Frontal cortex (tissue), 4 donors: Measurements from ENCODE around the gene BCR. TPM values are rescaled to one million over a fixed set of nuclear protein-coding genes. Genes with fewer than 3 reads are reported as not detected.

Experiments used
- DNase-seq, 2 donors: peaks; one replicate each; pipeline ENCODE4 v3.0.0; 2012; ENCODE audit warnings: low spot score in 2 of 2
- FAIRE-seq: peaks from 2 replicates; lab custom pipeline; 2012; peaks lifted over from hg19 to GRCh38; lab: Jason Lieb, UNC
- total RNA-seq: library from RNA; depleted of rRNA; stranded (reverse); fragments of >200 nt; gene quantifications from one replicate; pipeline ENCODE4 v1.2.3, GENCODE V29; 2014
- donor health status: control.
- donor health status: control.
- donor health status: control.

The BCR gene
- total RNA-seq, 1 donor from 2014 or later, result 46.1 TPM

GRCh38 chr22:23213022-23213555 is 32.8 kb downstream of the BCR start:
- FAIRE-seq (no peak), DNase-seq (no peak)

DNA sequence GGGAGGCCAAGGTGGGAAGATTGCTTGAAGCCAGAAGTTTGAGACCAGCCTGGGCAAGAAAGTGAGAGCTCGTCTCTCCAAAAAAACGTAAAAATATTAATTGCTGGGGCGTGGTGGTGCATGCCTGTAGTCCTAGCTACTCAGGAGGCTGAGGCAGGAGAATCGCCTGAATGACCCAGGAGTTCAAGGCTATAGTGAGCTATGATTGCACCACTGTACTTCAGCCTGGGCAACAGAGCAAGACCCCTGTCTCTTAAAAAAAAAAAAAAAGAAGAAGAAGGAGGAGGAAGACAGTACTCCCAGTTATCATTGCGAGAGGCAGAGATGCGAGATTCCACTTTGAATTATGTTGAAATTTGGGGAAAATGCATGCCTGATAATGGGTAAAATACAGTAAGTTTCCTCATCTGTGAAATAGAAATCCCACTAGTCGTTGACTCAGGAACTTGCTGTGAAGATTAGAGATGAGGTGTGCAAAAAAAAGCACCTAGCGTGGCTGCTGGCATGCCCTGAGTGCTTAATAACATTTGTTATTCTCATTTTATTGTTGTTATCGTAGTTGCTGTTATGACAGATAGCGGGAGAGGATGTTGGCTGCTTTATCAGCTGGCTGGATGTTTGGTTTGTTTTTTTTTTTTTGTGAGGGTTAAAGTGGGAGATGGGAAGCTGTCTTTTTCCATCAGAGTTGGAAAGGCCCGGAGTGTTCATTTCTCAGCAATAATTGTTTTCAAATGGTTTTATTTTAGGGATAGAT is 33.4 kb downstream of the BCR start:
- DNase-seq, result no peak
- FAIRE-seq, result no peak

GRCh38 chr22:23214398-23214797 is 34.1 kb downstream of the BCR start:
- no peak for FAIRE-seq
- DNase-seq, result no peak

DNA sequence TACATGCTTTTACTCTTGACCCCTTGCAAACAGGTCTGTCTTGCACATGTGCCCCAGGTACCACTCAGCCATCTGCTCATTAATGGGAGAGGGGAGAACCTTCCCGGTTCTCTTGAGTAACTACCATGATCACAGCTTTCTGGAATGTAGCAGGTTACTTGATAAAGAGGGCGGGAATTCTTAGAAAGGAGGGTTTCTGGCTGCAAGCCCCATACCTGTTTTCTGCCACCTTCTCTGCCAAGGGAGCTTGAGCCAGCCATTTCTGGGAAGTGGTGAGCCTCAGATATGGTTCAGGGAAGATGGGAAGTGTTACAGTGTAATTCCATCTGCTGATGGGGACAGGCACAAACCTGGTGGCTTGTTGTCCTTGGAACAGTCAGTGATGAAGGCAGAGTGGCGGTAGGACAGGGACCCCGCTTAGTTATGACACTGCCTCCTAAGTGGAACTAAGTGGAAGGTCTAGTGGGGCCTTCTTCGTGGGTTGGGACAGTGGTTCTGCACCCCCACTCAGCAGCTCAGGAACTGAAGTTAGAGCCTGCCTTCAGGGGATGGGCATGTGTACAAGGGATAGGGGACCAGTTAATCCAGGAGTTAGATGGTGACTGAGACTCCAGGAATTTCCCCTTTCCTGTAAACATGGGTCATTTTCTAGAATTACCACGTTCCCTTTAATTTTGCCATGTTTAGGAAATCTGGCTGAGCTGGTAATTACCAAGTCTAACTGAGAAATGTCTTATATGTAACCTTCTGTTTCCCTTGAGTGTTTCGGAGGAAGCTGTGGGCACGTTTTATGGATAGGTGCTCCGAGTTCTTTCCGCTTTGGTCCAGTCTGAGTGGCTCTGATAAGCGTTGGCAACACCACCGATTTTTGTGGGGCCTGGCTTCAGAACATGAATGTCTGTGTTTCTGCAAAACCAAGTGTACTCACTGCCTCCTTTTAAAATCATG is 35.3 kb downstream of the BCR start:
- FAIRE-seq (no peak), DNase-seq (no peak)

- no peak for FAIRE-seq
- DNase-seq, result no peak
Measured at GRCh38 chr22:23216461-23217170, 36.3 kb downstream of the BCR start.

DNA sequence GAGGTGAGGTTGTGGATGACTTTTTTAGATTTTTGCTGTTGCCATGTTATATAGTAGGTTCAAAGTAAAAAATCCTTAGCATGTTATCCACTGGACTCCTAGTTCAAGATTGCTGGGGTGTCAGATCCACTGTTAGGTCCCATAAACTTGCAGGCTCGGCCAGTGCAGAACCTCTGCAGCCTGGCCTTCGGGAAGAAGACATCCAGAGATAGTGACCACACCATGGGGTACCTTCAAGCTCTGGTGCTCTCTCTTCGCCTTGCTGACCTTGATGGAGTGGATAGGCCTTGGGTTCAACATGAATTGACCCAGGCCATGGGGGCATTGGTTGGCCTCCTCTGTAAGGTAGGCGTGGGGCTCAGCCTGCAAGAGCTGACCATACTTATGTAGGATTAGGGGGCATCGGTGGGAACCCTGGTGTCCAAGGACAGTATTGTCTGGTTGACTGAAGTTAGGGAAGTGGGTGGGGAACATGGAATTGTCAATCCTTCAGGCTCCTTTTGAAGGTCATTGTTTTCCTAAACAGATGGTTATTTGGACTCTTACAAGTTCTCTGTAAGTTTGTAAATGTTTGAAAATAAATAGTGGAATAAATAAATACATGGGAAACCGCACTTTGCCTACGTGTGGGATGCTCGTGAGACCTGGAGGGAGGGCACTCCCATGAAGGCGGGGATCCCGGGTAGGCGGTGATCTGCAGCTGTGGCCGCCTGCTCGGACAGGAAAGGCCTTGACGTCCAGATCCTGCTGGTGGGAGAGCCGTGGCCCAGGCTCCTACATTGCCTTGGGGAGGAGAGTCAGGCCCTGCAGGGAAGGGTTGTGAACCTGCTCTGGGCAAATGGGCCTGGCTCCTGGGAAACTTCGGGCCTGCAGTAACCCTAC is 37.1 kb downstream of the BCR start:
- FAIRE-seq, result no peak

GRCh38 chr22:23218053-23218866 is 38.0 kb downstream of the BCR start:
- DNase-seq, result no peak
- no peak for FAIRE-seq

More for the DNA sequence above, 37.1 kb downstream of the BCR start:
- DNase-seq, result no peak

DNA sequence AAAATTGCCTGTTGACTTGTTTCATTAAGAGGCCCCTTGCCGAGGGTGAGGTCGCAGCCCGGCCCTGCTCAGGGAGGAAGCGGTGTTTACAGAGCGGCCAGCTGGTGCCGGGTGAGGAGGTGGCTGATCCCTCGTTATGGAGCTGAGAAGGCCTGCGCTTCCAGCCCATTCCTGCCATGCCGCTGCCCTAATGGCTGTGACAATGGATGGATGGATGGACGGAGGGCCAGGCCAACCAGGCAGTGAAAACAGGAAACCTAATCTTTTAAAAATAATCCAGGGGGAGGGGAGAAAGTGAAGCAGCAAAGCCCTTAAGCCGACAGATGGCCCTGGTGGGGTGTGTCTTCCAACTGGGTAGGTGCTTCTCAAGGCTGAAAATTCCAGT is 38.5 kb downstream of the BCR start:
- DNase-seq (no peak), FAIRE-seq (no peak)

- DNase-seq (no peak), FAIRE-seq (no peak)
Measured at GRCh38 chr22:23219317-23219716, 39.0 kb downstream of the BCR start.

GRCh38 chr22:23219822-23220484 is 39.6 kb downstream of the BCR start:
- no peak for DNase-seq
- no peak for FAIRE-seq

DNA sequence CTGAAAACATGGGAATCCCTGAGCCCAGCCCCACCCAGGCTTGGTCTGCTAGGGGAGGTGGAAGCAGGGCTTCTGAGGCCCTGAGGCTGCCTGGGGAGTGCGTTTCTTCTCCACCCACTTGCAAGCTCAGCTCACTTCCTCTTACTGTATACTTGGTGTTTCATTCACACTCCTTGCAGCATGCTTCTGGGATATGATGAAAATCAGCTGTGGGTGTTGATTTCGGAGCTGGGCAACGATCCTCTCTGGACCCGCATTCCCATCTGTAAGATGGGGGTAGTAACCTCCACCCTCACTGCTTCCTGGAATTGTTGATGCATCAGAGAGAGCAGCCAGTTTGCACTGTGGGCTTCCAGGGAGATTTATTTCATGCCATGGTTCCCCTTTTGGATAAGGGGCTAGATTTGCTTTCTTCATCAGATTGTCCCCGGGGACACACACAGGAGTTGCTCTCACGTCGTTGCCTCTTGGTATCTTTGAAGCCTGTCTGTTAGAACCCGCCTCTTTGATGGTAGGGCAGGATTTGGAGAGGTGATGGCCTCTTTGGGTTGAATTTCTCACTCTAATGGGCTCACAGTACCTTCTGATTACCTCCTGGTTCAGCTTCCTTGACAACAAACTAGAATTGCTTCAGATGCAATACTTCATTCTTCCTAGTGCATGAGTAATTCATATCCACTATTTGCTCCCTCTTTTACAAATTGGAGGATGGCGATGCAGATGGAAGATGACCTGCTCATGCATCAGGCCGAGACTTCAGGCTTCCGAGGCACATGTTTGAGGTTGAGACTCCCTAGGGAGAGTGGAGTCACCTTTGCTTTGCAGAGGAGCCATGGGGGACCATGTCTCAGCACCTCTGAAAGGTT is 40.4 kb downstream of the BCR start:
- FAIRE-seq, result no peak
- no peak for DNase-seq

DNA sequence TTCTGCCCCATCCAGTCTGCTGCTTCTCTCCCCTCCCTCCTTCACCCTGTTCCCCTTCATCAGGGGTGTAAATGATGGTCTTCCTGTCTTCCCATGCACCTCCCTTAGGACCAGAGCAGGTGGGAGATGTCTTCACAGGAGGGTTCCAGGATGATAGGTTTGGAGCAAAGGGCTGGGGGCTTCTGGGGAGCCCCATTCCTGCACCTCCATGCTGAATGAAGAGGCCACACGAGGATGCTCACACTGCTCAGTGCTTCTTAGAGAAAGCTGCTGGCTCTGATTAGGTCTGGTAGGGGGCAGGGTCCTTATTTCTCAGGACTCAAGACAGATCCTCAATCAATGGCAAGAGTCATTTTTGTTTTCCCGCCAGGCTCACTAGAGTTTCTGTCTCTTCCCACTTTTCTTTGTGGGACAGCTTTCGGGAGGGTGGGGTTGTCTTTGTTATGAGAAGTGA is 41.1 kb downstream of the BCR start:
- FAIRE-seq (no peak), DNase-seq (no peak)

DNA sequence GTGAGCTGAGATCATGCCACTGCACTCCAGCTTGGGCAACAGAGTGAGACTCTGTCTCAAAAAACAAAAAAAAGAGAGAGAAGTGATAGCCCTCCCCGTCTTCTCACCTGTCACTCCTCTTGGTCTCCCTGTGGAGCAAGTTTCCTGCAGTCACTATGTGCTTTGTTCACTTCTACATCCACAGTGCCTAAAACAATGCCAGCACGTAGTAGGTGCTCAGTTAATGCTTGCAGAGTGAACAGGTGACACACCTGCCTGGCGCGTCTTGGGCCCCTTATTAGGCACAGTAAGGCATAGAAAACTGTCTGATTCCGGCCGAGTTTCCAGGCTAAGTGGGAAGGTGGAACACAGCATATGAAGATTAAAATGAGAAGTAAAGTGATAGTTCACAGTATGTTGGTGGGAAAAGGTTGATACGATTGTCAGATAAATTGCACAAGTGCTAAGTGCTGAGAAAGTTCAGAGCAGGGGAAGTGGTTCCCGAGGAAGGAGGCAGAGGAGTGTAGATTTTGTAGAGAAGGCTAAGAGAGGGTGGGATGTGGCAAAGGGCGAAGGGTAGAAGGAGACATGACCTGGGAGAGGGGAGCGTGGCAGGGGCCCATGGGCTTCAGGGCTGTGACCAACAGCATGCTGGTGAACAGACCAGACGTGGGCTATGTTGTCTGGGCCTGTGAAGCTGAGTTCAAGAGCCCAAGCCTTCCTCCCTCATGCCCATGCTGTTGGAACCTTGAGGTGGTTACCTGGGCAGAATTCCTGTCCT is 41.9 kb downstream of the BCR start:
- FAIRE-seq (no peak), DNase-seq (no peak)

DNA sequence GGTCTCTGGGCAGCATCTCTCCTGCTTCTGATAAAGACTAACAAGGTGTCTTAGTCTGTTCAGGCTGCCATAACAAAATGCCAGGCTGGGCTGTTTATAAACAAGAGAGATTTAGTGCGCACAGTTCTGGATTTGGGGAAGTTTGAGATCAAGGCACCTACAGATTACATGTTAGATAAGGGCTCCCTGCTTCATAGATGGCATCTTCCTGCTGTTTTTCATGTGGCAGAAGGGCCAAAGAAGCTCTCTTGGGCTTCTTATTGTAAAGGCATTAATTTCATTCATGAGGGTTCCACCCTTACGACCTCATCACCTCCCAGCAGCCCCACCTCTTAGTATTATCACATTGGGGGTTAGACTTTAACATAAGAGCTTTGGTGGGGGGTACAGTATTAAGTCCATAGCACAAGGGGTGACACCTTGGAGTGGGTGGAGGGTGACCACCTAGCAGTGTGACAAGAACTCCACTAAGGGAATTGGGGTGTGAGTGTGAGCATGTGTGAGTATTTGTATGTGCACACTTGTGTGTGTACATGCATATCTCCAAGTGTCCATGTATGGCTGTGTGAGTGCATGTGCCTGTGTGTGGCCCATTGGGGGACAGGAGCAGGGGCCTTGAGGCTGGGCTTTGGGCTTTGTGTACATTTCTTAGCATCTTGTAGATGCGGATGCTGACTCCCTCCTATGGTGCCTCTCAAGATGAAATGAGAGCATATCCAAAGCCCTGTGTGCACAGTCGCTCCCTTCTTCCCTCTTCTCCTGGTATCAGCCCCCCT is 42.7 kb downstream of the BCR start:
- DNase-seq, result no peak
- no peak for FAIRE-seq

GRCh38 chr22:23223569-23224317 is 43.4 kb downstream of the BCR start:
- DNase-seq, result no peak
- FAIRE-seq, result no peak
